HepG2 (cell line): ENCODE measurements around the gene RNF149. TPM values are rescaled to one million over a fixed set of nuclear protein-coding genes. Genes with fewer than 3 reads are reported as not detected.

ENCODE experiments used
- ATAC-seq: fragments of 200-7000 bp; cut with Tn5 transposase; 3 replicates; pipeline ENCODE4 v1.9.1; 2020; ENCODE audit warnings: mild to moderate bottlenecking, moderate library complexity
- BruUV-seq: library from RNA; stranded (reverse); fragments of 400-500 nt; replicated peaks from 2 replicates; lab custom pipeline; 2021; lab: Mats Ljungman, UMichigan
- CTCF ChIA-PET: fragments of 300-600 bp; formaldehyde crosslinking; extraction: SDS; loops from one replicate; lab custom pipeline; 2021; ENCODE audit warnings: low total read pairs, inconsistent platforms, low intra/inter-chr PET ratio; lab: Yijun Ruan, JAX
- POLR2A ChIA-PET: fragments of 350-600 bp; sonication (Branson Sonifier 250); formaldehyde crosslinking; loops from one replicate; lab custom pipeline; 2020; ENCODE audit warnings: antibody characterized with exemption, inconsistent platforms; lab: Yijun Ruan, JAX
- DNase-seq: peaks from one replicate; pipeline ENCODE4 v3.0.0-alpha.2; 2015; ENCODE audit warnings: low spot score
- FAIRE-seq: peaks from 3 replicates; lab custom pipeline; 2011; peaks lifted over from hg19 to GRCh38; lab: Jason Lieb, UNC
- H2AFZ ChIP-seq: one replicate; pipeline ENCODE4 v1.6.1; 2011; ENCODE audit warnings: low read length, inconsistent platforms
- H3K27ac ChIP-seq: fragments of 300-600 bp; 3 replicates; pipeline ENCODE4 v1.8.0; 2011; ENCODE audit warnings: mixed run types, mild to moderate bottlenecking, mixed read lengths, low read length, inconsistent platforms; ENCODE audit not compliant: insufficient read depth; ENCODE audit errors: extremely low read length
- H3K27me3 ChIP-seq, 2 experiments: fragments of 200-600 bp in 1 of 2; 2 replicates in 1 of 2; 3 replicates in 1 of 2; pipeline versions ENCODE4 v1.6.0 to v1.8.0; 2011; ENCODE audit warnings: low read length in 2 of 2, mild to moderate bottlenecking in 2 of 2, moderate library complexity in 2 of 2, inconsistent platforms in 1 of 2; ENCODE audit not compliant: insufficient read depth in 2 of 2, control insufficient read depth in 1 of 2
- H3K36me3 ChIP-seq, 2 experiments: fragments of 200-600 bp in 1 of 2; replicated peaks in 1 of 2; 2 replicates in 1 of 2; 3 replicates in 1 of 2; pipeline versions ENCODE4 v1.5.1 to v1.8.0; 2011; ENCODE audit warnings: low read length in 2 of 2, inconsistent platforms in 1 of 2; ENCODE audit not compliant: insufficient read depth in 2 of 2, control insufficient read depth in 1 of 2
- H3K4me1 ChIP-seq: 2 replicates; pipeline ENCODE4 v1.5.1; 2012; ENCODE audit warnings: low read length, inconsistent platforms; ENCODE audit not compliant: insufficient read depth
- H3K4me2 ChIP-seq: 2 replicates; pipeline ENCODE4 v1.6.0; 2011; ENCODE audit warnings: low read depth, low read length, inconsistent platforms
- H3K4me3 ChIP-seq, 3 experiments: fragments of 200-600 bp in 1 of 3; sonication (generic), shearing (Covaris generic) in 1 of 3; replicated peaks in 1 of 3; 2 replicates each; pipeline ENCODE4 v1.5.1; 2011 to 2016; ENCODE audit warnings: low read length in 3 of 3, inconsistent platforms in 2 of 3, low read depth in 2 of 3, mild to moderate bottlenecking in 2 of 3, control low read depth in 1 of 3, mixed read lengths in 1 of 3; ENCODE audit not compliant: insufficient read depth in 1 of 3
- H3K79me2 ChIP-seq: one replicate; pipeline ENCODE4 v1.6.1; 2011; ENCODE audit warnings: low read length, inconsistent platforms; ENCODE audit not compliant: insufficient read depth
- H3K9ac ChIP-seq: 2 replicates; pipeline ENCODE4 v1.6.0; 2011; ENCODE audit warnings: mild to moderate bottlenecking, low read depth, low read length, inconsistent platforms; ENCODE audit not compliant: insufficient read depth
- H3K9me3 ChIP-seq: 2 replicates; pipeline ENCODE4 v1.5.1; 2012; ENCODE audit warnings: mild to moderate bottlenecking, low read length
- H4K20me1 ChIP-seq: 2 replicates; pipeline ENCODE4 v1.6.0; 2011; ENCODE audit warnings: inconsistent platforms, mild to moderate bottlenecking, low read length, moderate library complexity; ENCODE audit not compliant: insufficient read depth
- NCOA2 ChIP-seq: sonication (generic); formaldehyde crosslinking; IDR thresholded peaks from 2 replicates; pipeline ENCODE4 v1.8.0; 2022; ENCODE audit warnings: inconsistent platforms
- PAWR ChIP-seq: sonication (generic); formaldehyde crosslinking; IDR thresholded peaks from 2 replicates; pipeline ENCODE4 v1.4.0; 2020; ENCODE audit warnings: missing genetic modification reagents, mild to moderate bottlenecking, borderline replicate concordance
- SOX13 ChIP-seq, 3 experiments: fragments of 450-650 bp in 1 of 3; sonication (generic) in 1 of 3; formaldehyde crosslinking in 1 of 3; IDR thresholded peaks in 2 of 3; conservative IDR thresholded peaks in 1 of 3; 2 replicates each; pipeline versions ENCODE4 v1.5.0 to v1.6.1; 2016 to 2020; ENCODE audit warnings: antibody characterized with exemption in 1 of 3, mild to moderate bottlenecking in 1 of 3, missing compliant biosample characterization in 1 of 3, missing genetic modification reagents in 1 of 3, moderate library complexity in 1 of 3
- THAP11 ChIP-seq: IDR thresholded peaks from 2 replicates; pipeline ENCODE4 v1.6.1; 2016; ENCODE audit warnings: missing biosample characterization, missing genetic modification reagents
- TOE1 ChIP-seq: sonication (generic); formaldehyde crosslinking; IDR thresholded peaks from 2 replicates; pipeline ENCODE4 v1.4.0; 2020; ENCODE audit warnings: mild to moderate bottlenecking, missing genetic modification reagents
- TOPORS ChIP-seq: sonication (generic); formaldehyde crosslinking; IDR thresholded peaks from 2 replicates; pipeline ENCODE4 v1.8.0; 2023; ENCODE audit warnings: mild to moderate bottlenecking, missing genetic modification reagents
- U2AF1 ChIP-seq: fragments of 200-400 bp; formaldehyde crosslinking; optimal IDR thresholded peaks from 2 replicates; pipeline ENCODE3; 2017; ENCODE audit warnings: mild to moderate bottlenecking, low read depth, low read length
- ZKSCAN1 ChIP-seq: fragments of 150-350 bp; IDR thresholded peaks from 2 replicates; pipeline ENCODE4 v1.6.1; 2014; ENCODE audit warnings: low read length
- ZMYM2 ChIP-seq: sonication (generic); formaldehyde crosslinking; IDR thresholded peaks from 2 replicates; pipeline ENCODE4 v1.8.0; 2022; ENCODE audit warnings: mild to moderate bottlenecking, missing genetic modification reagents
- ZNF235 ChIP-seq: sonication (generic); formaldehyde crosslinking; IDR thresholded peaks from 2 replicates; pipeline ENCODE4 v1.8.1; 2023; ENCODE audit warnings: mild to moderate bottlenecking, missing genetic modification reagents, borderline replicate concordance
- ZNF619 ChIP-seq: sonication (generic); formaldehyde crosslinking; IDR thresholded peaks from 2 replicates; pipeline ENCODE4 v1.4.0; 2020; ENCODE audit warnings: mild to moderate bottlenecking, missing genetic modification reagents
- ZNF703 ChIP-seq: sonication (generic); formaldehyde crosslinking; IDR thresholded peaks from 2 replicates; pipeline ENCODE4 v1.5.1; 2020; ENCODE audit warnings: missing genetic modification reagents, mild to moderate bottlenecking, moderate library complexity, borderline replicate concordance
- ZSCAN22 ChIP-seq: sonication (generic); formaldehyde crosslinking; IDR thresholded peaks from 2 replicates; pipeline ENCODE4 v1.4.0; 2020; ENCODE audit warnings: mild to moderate bottlenecking, missing genetic modification reagents
- WGBS: methylation state at CpG from one replicate; pipeline ENCODE4 v1.1.6; 2017; ENCODE audit warnings: low lambda C conversion rate; 5-methylcytosine and 5-hydroxymethylcytosine counted together
- in situ Hi-C: cut with HindIII; loops from 2 replicates; pipeline ENCODE4 v1.10.0; 2017; ENCODE audit warnings: low pct_unique_long_range_greater_than_20kb; ENCODE audit not compliant: extremely low pct_ligation_motif_present
- intact Hi-C: fragments of 100-400 bp; cut with micrococcal nuclease; formaldehyde crosslinking; loops from one replicate; pipeline ENCODE4 v1.10.0; 2022; ENCODE audit not compliant: unreplicated experiment
- polyA plus RNA-seq, 8 experiments: library from polyadenylated mRNA; depleted of rRNA in 3 of 8; stranded (reverse) in 7 of 8; unstranded in 1 of 8; fragments of >200 nt; fragmentation: Illumina TruSeq in 4 of 8; extraction: Trizol in 4 of 8; gene quantifications; 2 replicates each; pipeline versions ENCODE4 v1.2.1 to v1.2.3, GENCODE V29; 2011 to 2016; ENCODE audit warnings: low read depth in 4 of 8, missing spikeins in 1 of 8, mixed read lengths in 1 of 8; ENCODE audit not compliant: insufficient read depth in 1 of 8
- total RNA-seq, 5 experiments: library from RNA; depleted of rRNA; stranded (reverse); fragments of >200 nt; fragmentation: Illumina TruSeq; extraction: Trizol; gene quantifications; 2 replicates each; pipeline ENCODE4 v1.2.3, GENCODE V29; 2016; ENCODE audit warnings: low read depth in 1 of 5
- TF ChIP-seq, protein P1 (sequence below): sonication (generic); formaldehyde crosslinking; IDR thresholded peaks from 2 replicates; pipeline ENCODE4 v1.5.0; 2020; ENCODE audit warnings: mild to moderate bottlenecking, missing genetic modification reagents
- TF ChIP-seq, protein P2 (sequence below): sonication (generic); formaldehyde crosslinking; IDR thresholded peaks from 2 replicates; pipeline ENCODE4 v1.5.0; 2020; ENCODE audit warnings: missing genetic modification reagents, mild to moderate bottlenecking, borderline replicate concordance
- TF ChIP-seq, protein P3 (sequence below): IDR thresholded peaks from 2 replicates; pipeline ENCODE4 v1.6.1; 2016; ENCODE audit warnings: mild to moderate bottlenecking

RNF149 gene
- total and polyA plus RNA-seq, 2 of the 13 experiments (the other 11 are each of a cell fraction or from before 2014, with no cell fraction given): 87.6 to 109 TPM

DNA sequence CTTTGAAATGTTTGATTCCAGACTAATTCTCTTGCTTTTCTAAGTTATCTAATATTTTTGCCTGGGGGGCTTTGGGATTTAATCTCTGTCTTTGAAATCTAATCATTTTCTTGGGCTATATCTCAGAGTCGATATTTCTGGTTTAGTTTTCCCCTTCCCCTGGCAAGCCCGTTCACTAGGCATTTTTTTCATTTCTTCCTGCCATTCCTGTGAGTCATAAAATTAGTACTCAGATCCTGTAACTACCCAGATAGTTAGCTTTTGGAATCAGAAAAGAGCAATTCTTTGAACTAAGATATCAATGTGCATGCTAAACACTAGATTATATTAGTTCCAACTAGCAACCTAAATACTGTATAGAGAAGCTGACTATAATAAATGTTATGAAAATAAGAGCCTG, 29.4 kb upstream of the RNF149 start (continued):
- TF ChIP-seq, protein P1, sequence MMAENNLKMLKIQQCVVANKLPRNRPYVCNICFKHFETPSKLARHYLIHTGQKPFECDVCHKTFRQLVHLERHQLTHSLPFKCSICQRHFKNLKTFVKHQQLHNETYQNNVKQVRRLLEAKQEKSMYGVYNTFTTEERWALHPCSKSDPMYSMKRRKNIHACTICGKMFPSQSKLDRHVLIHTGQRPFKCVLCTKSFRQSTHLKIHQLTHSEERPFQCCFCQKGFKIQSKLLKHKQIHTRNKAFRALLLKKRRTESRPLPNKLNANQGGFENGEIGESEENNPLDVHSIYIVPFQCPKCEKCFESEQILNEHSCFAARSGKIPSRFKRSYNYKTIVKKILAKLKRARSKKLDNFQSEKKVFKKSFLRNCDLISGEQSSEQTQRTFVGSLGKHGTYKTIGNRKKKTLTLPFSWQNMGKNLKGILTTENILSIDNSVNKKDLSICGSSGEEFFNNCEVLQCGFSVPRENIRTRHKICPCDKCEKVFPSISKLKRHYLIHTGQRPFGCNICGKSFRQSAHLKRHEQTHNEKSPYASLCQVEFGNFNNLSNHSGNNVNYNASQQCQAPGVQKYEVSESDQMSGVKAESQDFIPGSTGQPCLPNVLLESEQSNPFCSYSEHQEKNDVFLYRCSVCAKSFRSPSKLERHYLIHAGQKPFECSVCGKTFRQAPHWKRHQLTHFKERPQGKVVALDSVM: no peak

DNA sequence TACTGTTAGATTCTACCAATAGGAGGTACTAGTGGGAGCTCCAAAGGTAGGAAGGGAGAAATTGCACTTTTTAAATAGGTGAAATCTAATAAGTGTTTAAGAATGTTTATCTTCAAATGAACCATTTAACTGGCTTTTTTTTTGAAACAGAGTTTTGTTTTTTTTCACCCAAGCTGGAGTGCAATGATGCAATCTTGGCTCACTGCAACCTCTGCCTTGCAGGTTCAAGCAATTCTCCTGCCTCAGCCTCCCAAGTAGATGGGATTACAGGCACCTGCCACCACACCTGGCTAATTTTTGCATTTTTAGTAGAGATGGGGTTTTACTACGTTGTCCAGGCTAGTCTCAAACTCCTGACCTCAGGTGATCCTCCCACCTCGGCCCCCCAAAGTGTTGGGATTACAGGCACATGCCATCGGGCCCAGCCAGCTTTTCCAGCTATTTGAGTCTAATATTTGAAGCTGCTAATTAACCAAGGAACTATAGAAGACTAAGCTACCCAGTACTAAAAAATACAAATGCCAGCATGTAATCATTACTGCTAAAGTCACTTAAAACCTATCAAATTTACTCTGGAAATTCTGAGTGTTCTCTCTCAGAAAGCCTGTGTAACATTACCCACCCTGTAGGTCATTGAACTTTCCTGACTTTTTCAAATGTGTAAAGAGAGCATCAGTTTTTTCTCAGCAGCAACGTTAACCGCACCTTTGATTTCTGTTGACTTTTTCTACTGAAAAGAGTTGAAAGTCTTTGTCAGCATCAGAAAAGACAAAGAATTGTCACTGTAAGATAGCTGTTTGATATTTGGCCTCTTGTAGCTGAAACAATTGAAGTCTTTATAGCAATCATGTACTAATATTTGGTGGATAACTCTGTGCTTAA, 24.6 kb upstream of the RNF149 start:
- peak overlapping the region in 2 of 3 experiments; percentile 1 to 3; a peak in 1 of 6 replicates for H3K4me3 ChIP-seq
- POLR2A ChIA-PET: interaction anchor here (1.3 to 1.6 kb wide), 2 partner anchors 22 to 24 kb away, joined by 5 to 6 read pairs; partner anchors contain the start of gene RNF149
- no peaks in the 10 kb centered on the region for H3K36me3 ChIP-seq
- H3K9ac ChIP-seq: 0 out of 2 replicates have a peak overlapping the region, but pooled peaks have one; percentile 13
- H2AFZ ChIP-seq: no peak overlapping the region
- H3K4me1 ChIP-seq: peaks cover 71% of the 10 kb centered on the region
- WGBS: 2% methylated on average over 5 of the region's 5 CpGs
- H3K27me3 ChIP-seq: no peaks in the 10 kb centered on the region
- no peaks in the 10 kb centered on the region for H3K9me3 ChIP-seq
- H3K27ac ChIP-seq: peak overlapping the region; percentile 67
- in situ Hi-C loops (no loop called here), intact Hi-C loops (loop anchor here (5.0 kb wide), 1 partner anchor 434 kb away; no protein-coding TSS in a partner anchor)
- no peaks in the 10 kb centered on the region for H3K79me2 ChIP-seq
- peak; percentile 39 for ATAC-seq
- CTCF ChIA-PET: no interaction called here
- H3K4me2 ChIP-seq: peak overlapping the region; percentile 53
- peak; percentile 94 for DNase-seq
- BruUV-seq: no TSS peak
- no peaks in the 10 kb centered on the region for H4K20me1 ChIP-seq
- peak; percentile 84 for FAIRE-seq
- peak; percentile 52; the same call in 1 of the 2 replicates for TF ChIP-seq THAP11 (CRISPR knock-in tag)
- 0 out of 2 replicates have a peak, but pooled peaks have one; percentile 18 for TF ChIP-seq ZSCAN22 (CRISPR knock-in tag)
- peak; percentile 97 for TF ChIP-seq SOX13 (IDR thresholded peaks at IDR 0.05)
- peak in 1 of 2 experiments; percentile 100; a peak in 2 of 4 replicates for TF ChIP-seq SOX13 (CRISPR knock-in tag; conservative IDR thresholded peaks at IDR 0.05 in 1 of 2, IDR thresholded peaks at IDR 0.05 in 1 of 2)
- TF ChIP-seq, protein P2, sequence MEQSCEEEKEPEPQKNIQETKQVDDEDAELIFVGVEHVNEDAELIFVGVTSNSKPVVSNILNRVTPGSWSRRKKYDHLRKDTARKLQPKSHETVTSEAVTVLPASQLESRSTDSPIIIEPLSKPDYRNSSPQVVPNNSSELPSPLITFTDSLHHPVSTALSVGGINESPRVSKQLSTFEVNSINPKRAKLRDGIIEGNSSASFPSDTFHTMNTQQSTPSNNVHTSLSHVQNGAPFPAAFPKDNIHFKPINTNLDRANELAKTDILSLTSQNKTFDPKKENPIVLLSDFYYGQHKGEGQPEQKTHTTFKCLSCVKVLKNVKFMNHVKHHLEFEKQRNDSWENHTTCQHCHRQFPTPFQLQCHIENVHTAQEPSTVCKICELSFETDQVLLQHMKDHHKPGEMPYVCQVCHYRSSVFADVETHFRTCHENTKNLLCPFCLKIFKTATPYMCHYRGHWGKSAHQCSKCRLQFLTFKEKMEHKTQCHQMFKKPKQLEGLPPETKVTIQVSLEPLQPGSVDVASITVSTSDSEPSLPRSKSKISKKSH (CRISPR knock-in tag): no peak
- no peak for TF ChIP-seq ZNF703 (CRISPR knock-in tag)
- peak; percentile 93 for TF ChIP-seq NCOA2 (CRISPR knock-in tag)
- no peak for TF ChIP-seq PAWR (CRISPR knock-in tag)
- no peak for TF ChIP-seq ZNF235 (CRISPR knock-in tag)
- no peak for TF ChIP-seq U2AF1
- TF ChIP-seq, protein P3, sequence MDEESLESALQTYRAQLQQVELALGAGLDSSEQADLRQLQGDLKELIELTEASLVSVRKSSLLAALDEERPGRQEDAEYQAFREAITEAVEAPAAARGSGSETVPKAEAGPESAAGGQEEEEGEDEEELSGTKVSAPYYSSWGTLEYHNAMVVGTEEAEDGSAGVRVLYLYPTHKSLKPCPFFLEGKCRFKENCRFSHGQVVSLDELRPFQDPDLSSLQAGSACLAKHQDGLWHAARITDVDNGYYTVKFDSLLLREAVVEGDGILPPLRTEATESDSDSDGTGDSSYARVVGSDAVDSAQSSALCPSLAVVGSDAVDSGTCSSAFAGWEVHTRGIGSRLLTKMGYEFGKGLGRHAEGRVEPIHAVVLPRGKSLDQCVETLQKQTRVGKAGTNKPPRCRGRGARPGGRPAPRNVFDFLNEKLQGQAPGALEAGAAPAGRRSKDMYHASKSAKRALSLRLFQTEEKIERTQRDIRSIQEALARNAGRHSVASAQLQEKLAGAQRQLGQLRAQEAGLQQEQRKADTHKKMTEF: peak; percentile 59
- TF ChIP-seq TOPORS (CRISPR knock-in tag): no peak
- TF ChIP-seq ZKSCAN1: no peak
- no peak for TF ChIP-seq TOE1
- no peak for TF ChIP-seq ZMYM2
- no peak for TF ChIP-seq ZNF619 (CRISPR knock-in tag)
